Activated gamma-delta T cell treated with Interleukin-2 at 50 U/mL for 16 hours (primary cell): ENCODE results near the gene GORASP1.
A peak's percentile ranks its signal among the peaks of the same experiment; 100 is the strongest.

Source experiments
- DNase-seq: peaks from one replicate; pipeline ENCODE4 v3.0.0-alpha.2; 2020

GORASP1 gene

GRCh38 chr3:39107388-39108199 is at the start of gene GORASP1, which contains the start of gene TTC21A:
GORASP1 (minus strand) TSS chr3:39107627; CDS start chr3:39107541, 86 bp downstream.
TTC21A (plus strand) TSS chr3:39107680; CDS start chr3:39107838, 158 bp downstream.
- peak; percentile 47 for DNase-seq

- DNase-seq, result no peak
These were observed 49.0 kb upstream of the GORASP1 start for GRCh38 chr3:39156421-39156820.

GRCh38 chr3:39154280-39155021 is 47.0 kb upstream of the GORASP1 start:
- DNase-seq, result no peak

GRCh38 chr3:39153977-39154279 is 46.5 kb upstream of the GORASP1 start:
- no peak for DNase-seq

DNA sequence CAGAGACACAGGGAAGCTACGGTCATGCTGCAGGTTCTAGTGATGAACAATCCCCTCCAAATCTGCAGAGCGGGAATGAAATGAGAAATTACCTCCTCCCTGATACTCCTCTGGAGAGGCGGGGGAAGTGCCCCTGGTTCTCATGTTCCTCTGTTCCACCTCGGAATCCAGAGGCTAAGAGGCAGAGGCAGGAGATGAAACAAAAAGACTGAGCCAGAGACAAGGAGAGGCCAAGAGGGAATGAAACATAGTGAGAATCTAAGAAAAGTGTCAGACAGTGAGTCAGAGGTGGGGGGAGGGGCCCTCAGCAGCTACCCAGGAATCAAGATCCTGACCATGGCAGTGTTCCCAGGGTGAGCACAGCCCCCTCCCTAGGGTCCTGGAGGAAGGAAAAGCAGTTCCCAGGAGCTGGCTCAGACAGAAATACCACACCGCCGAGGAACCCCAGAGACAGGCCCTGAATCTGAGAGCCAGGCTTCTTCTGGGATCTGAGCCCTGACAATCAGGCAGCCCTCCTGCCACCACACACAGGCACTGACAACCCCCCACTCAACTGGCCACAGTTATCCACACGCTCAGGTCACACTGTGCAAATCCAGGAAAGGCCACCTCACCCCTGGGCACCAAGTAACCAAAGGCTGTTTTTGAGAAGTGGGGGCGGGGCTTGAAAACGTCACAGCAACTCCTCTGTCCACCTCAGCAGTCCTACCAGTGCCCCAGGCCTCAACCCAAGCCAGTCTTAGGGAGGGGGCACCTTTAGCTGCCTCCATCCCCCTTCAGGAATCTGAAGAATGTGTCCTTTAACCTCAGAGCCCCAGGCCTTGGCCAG is 43.6 kb upstream of the GORASP1 start:
- DNase-seq, result peak; percentile 41

DNA sequence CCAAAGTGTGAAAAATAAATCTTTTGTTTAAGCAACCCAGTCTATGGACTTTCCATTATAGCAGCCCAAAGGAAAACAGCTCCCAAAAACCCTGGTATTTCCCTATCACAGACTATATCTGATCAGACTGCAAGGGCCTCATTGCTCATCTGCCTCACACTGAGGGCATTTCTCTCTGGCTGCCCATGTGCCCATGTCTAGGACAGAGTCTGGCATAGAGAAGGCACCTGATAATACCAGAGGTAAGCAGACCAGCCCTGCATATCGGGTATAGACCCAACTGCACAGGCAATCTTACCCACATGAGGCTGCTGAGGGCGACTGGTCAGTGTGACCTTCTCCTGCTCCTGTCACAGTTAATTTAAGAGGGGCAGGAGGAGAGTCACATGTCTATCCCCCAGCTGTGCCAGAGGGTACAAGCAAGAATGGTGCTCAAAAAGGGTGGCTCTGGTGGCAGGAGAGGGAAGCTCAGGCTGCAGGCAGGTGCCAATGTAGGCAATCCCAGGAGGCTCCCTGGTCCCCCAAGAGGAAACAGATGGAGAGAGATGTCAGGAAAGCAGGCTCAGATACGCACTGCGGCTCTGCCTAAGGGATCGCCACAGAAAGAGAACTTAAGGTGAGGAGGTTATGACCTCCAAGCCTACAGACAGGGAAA is 42.8 kb upstream of the GORASP1 start:
- no peak for DNase-seq

GRCh38 chr3:39149498-39150147 is 42.2 kb upstream of the GORASP1 start:
- DNase-seq, result no peak

- DNase-seq, result no peak
These were observed 41.6 kb upstream of the GORASP1 start for GRCh38 chr3:39149059-39149455.

- no peak for DNase-seq
These were observed 41.1 kb upstream of the GORASP1 start for GRCh38 chr3:39148435-39149058.

DNA sequence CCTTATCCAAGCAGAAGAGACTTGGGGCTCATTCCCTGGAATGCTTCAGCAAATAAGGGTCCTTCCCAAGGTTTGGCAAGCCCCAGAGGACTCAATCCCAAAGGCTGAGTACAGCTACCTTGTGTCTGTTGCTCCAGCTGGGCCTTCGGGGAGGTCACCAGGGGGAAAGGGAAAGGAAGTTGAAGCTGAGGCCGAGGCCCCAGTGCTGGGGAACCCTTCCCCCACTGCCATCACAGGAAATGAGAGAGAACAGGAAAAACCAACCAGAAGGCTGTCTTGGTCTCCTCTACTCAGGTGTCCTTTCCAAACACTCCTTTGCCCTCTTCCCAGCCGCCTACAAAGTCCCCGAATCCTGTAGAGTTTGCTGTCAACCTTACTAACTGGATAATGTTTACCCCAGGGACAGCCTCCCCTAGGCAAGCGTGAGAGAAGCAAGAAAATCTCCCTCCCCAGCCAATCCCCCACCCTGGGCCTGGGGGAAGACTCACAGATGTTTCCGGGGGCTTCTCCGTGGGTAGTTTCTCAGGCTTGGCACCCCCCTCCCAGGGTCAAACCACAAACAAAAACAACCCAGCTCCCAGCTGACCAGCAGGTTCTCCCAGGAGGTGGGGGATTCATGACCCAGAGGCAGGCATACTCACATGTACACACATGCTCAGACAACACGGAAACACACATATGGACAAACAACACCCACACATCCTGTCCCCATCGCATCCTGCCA is 40.4 kb upstream of the GORASP1 start:
- peak; percentile 31 for DNase-seq

DNA sequence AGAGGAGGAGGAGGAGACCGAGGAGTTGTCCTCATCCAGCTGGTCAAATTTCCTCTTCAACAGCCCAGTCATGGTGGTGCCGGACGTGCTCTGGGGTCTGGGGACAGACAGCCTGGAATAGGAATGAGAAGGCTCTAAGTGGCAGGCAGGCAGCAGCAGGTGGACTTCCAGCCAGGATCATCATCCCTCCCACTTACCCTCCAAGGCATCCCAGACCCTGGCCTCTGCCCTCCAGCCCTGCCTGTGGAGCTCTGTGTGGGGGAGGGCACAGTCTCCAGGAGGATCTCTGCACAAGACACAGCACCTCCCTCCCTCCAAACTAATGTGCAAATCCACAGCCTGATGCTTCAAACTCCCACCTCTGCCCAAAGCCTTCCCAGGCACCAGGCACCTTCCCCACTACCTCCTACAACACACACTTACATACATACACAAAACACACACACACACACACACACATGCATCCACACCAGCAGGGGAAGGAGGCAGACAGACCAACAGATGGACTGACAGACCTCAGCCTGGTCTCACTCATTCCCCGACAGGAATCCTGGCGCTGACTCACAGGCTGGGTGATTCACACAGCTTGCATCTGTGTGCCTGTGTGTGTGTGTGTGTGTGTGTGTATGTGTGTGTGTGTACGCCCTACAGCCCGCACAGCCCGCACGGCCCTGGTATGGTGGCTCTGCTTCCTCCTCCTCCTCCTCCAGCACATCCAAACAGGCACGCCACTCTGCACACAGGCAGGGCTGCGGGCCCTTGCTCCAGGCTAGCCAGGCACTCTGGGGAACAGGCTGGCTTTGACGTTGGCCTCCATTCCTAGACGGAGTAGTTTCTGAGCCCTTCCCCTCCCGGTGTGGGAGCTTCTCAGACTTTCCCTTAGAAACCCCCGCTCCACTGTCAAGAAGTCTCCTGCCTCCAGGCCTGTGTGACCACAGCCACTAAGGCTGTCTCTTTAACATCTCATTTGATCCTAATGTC is 39.5 kb upstream of the GORASP1 start:
- peak; percentile 69 for DNase-seq

DNA sequence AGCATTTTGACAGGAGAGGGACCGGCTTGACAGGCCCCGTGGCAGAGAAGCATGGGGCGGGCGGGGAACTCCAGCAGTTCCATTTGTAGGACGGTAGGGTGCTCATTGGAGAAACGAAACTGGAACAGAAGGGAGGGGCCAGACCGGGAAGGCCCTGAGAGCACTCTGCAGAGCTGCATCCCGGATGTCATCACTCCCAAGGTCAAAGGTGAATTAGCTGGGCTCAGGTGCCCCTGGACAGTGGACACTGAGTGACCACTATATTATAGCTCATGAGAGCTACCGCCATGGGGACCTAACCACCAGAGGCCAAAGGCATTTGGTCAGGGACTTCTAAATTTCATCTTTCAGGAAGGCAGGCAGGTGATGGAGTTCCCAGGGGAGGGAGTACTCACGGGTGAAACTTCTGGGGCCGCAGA is 38.7 kb upstream of the GORASP1 start:
- no peak for DNase-seq

- DNase-seq, result no peak
These were observed 37.4 kb upstream of the GORASP1 start for GRCh38 chr3:39144748-39145380.

GRCh38 chr3:39144095-39144747 is 36.8 kb upstream of the GORASP1 start:
- DNase-seq, result no peak

DNA sequence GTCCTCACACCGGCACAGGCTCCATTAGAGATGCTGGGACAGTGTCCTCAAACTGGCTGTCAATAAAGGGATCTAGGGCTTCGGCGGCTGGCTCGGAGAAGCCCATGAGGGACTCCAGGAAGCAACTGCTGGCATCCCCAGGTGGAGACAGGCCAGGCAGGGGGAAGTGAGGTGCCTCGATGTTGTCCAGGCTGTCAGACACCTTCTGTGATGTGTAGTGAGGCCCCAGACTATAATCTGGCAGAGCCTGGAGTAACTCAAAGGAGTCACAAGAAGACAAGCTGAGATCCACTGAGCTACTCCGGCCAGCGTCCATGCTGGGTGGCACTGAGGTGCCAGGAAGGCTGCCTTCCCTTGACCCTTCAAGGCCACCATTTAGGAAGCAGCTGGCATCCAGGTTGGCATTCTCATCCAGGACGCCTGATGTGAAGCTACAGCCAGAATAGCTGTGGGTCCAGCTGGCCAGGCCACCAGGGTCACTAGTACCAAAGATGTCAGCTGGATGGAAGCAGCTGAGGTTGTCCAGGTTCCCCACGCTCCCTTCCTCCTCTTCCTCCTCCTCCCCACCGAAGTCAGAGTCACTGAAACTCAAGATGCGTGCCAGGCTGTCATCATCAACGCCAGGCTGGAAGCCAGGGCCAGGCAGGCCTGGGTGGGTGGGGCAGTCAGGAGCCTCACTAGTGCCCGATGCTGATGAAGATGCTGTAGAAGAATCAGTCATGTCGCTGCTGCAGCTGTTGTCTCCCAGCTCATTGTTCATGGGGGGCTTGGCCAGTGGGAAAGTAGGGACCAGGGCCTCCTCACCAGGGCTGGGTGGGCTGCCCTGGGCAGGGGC is 35.8 kb upstream of the GORASP1 start:
- no peak for DNase-seq

DNA sequence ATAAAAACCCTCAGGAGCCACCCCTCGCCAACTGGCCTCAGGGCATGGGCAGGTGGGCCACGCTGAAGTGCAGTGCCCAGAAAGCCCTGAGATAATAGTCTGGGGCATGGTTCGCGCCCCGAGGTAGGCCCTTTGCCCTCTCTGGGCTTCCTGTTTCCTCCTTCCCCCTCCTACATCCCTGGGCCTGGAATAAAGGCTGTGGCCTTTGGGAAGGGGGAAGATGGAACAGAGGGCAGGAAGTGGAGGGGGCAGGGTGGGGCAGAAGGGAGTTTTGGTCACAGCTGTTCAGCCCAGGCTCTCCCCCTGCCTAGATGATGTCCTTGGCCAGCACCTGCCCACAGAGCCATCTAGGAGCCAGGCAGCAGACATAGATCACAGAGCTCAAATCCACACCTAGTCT is 34.6 kb upstream of the GORASP1 start:
- DNase-seq, result no peak

DNA sequence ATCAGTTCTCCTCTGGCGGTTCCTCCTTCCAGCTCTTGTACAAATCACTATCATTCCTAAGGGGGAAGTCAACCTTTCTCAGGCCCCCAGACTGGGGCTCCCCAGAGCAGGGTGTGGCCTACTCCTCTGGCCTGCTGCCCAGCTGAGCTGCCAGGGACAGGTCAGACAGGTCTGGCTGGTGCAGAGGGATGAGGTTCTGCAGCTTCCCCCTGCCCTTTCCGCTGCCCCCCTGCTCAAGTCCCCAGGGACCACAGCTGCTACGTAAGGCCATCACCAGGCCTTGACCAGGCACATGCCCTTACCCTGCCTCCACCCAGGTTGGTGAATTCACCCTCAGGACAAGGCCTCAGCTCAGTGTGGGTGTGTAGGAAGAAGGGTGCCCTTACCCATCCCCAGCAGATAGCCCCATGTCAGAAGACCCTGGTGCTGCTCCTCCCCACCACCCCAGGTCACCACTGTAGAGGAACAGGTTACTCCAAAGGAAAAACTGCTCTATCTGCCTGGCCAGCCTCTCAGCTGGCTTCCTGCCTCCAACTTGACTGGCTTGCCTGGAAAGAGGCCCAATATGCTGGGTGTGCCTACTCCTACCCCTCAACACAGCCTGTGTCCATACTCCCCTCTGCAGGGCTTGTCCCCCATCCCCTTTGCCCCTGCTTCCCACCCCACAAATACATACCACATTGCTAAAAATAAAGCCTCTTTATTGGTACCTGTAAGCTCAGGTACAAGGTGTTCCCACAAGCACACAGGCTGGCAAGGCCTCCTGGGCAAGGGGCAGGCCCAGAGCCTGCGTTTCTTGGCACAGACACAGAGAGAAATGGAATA is 34.0 kb upstream of the GORASP1 start:
- no peak for DNase-seq
